Right forelimb (tissue), 1 donor: ENCODE measurements around the gene CD84.
"Not testable (repeated sequence)": the region's sequence is repeated elsewhere in the genome, so short reads cannot be mapped to it uniquely, and the experiment has no call there.

Experiments used
- DNase-seq: peaks from one replicate; pipeline ENCODE4 v3.0.0-alpha.2; 2018

Gene CD84

DNA sequence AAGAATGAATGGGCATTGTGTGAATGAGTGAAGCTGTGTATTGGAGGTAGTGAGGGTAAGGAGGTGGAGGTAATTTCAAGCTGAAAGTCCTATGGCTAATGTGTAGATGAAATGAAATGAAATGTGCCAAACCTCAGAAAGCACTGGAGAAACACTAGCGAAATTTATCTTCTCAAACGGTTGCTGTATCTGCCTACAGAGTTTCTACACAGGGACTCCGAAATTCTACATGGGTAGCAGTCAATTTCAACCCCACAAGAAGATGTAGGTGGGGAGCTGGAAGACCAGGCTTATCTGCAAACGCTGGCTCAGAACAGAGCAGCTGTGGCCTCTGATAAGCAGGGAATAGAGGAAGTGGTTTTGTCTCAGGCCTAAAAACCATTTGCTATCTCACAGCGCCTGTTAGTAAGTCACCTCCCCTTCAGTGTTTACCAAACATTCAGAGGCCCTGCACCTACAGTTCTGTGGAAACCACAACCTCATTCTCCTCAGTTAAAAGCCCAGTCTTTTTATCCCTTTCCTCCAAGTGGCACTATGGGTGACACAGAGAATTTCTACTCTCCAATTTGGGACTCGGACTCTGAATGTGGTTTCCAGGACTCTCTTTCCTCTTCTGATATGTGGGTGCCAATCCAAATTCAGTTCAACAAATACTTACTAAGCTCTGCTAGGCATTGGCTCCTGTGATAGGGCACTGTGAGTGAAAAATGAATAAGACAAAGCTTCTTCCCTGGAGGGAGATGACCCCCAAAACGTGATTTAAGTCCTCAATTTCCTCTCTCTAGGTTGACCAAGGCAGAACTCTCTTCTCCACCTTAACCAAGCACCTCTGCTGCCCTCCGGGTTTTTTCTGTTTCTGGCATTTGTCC lies 39.1 kb downstream of the CD84 start:
- DNase-seq: no peak

DNA sequence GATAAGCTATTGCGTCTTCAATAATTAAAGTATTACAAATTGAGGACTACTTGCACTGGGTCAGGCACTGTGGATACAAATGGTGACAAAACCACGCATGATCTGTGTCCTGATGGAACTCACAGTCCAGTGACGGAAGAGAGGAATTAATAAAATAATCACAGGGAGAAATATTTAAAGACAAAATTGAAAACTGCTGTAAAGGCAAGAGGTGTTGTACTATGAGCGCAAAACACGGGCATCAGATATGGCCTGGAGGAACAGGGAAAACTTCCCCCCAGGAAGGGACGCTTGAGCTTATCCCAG lies 39.7 kb downstream of the CD84 start:
- no peak for DNase-seq

DNA sequence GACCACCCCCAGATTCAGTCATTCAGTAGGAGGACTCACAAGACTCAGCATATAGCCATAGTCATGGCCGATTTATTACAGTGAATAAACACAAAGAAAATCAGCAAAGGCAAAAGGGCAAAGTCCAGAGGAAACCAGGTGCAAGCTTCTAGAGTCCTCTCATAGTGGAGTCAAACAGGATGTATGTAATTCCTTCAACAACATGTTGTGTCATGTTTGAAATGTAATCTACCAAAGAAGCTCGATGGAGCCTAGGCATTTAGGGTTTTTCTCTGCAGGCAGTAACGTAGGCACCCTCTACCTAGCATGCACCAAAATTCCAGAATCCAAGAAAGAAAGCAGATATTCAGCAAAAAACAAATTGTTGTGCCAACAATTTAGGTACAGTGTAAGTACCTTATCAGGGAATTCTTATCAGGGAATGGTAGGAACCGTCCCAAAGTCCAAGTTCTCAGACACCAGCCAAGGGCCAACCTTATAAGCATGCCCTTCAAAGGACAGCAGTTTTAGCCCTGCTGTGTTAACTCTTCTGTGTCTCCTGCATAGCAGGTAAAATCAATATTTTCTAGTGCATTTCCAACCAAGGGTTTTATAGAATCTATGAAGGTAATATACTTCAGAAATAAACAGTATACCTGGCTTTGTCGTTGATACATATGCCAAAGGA lies 40.2 kb downstream of the CD84 start:
- no peak for DNase-seq

DNA sequence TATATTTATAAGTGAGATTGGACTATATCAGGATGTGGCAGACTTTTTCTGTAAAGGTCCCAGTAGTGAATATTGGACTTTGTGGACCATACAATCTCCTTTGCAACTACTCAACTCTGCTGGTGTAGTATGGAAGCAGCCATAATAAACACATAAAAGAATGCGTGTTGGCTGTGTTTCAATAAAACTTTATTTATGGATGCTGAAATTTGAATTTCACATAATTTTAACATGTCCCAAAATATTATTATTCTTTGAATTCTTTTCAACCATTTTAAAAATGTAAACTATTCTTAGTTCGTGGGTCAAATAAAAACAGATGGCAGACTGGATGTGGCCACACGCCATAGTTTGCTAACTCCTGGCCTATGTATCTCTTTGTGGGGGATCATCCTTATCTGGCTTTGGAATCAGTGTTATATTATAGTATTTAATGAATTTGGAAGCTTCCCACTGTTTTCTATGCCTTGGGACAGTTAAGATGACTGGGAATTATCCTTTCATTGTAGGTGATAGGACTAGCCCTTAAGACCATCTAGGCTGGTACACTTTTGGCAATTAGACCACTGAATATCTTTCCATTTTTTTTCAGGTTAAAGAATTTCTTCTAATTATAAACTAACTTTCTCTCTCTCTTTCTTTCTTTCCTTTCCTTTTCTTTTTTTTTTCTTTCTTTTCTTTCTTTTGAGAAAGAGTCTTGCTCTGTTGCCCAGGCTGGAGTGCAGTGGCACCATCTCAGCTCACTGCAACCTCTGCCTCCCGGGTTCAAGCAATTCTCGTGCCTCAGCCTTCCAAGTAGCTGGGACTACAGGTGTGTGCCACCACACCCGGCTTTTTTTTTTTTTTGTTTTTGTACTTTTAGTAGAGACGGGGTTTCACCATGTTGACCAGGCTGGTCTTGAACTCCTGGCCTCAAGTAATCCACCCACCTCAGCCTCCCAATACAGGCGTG lies 41.3 kb downstream of the CD84 start:
- DNase-seq: no peak

DNA sequence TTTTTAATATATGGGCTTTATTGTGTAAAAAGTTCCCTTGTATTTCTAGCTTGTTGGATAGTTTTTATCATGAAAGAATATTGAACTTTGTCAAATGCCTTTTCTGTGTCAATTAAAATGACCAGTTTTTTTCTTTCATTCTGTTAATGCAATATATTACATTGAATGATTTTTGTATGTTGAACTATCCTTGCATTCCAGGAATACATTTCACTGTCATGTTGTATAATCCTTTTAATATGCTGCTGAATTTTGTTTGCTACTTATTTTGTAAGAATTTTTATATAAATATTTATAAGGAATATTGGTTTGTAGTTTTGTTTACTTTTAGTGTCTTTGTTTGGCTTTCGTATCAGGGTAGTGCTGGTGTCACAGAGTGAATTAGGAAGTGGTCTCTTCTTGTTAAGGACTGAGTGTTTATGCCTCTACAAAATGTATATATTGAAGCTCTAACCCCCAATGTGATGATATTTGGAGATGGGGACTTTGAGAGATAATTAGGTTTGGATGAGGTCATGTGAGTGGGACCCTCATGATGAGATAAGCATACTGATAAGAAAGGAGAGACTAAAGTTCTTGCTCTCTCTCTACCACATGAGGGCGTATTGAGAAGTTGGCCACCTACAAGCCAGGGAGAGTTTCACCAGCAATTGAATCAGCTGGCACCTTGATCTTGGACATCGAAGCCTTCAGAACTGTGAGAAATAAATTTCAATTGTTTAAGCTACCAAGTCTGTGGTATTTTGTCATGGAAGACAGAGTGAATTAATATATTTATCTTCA lies 44.3 kb downstream of the CD84 start:
- DNase-seq: no peak

DNA sequence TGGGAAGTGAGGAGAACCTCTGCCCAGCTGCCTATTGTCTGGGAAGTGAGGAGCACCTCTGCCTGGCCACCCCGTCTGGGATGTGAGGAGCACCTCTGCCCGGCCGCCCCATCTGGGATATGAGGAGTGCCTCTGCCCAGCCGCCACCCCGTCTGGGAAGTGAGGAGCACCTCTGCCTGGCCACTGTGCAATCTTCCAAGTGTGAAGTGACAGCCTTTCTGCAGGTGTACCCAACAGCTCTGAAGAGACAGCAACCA lies 46.8 kb downstream of the CD84 start:
- not testable (repeated sequence) for DNase-seq

DNA sequence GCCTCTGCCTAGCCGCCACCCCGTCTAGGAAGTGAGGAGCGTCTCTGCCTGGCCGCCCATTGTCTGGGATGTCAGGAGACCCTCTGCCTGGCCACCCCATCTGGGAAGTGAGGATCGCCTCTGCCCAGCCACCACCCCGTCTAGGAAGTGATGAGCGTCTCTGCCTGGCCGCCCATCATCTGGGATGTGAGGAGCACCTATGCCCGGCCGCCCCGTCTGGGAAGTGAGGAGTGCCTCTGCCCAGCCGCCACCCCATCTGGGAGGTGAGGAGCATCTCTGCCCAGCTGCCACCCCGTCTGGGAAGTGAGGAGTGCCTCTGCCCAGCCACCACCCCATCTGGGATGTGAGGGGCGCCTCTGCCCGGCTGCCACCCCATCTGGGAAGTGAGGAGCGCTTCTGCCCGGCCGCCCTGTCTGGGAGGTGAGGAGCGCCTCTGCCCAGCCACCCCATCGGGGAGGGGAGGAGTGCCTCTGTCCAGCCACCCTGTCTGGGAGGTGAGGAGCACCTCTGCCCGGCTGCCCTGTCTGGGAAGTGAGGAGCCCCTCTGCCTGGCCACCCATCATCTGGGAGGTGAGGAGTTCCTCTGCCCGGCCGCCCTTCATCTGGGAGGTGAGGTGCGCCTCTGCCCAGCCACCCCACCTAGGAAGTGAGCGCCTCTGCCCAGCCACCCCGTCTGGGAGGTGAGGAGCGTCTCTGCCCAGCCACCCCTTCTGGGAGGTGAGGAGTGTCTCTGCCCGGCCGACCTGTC lies 47.3 kb downstream of the CD84 start:
- DNase-seq: not testable (repeated sequence)

DNA sequence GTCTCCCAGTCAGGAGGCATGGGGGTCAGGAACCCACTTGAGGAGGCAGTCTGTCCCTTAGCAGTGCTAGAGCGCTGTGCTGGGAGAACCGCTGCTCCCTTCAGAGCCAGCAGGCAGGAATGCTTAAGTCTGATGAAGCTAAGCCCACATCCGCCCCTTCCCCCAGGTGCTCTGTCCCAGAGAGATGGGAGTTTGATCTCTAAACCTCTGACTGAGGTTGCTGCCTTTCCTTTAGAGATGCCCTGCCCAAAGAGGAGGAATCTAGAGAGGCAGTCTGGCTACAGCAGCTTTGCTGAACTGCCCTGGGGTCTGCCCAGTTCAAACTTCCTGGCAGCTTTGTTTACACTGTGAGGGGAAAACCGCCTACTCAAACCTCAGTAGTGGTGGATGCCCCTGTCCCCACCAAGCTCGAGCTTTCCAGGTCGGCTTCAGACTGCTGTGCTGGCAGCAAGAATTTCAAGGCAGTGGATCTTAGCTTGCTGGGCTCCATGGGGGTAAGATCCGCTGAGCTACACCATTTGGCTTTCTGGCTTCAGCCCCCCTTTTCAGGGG lies 49.8 kb downstream of the CD84 start:
- DNase-seq: not testable (repeated sequence)

DNA sequence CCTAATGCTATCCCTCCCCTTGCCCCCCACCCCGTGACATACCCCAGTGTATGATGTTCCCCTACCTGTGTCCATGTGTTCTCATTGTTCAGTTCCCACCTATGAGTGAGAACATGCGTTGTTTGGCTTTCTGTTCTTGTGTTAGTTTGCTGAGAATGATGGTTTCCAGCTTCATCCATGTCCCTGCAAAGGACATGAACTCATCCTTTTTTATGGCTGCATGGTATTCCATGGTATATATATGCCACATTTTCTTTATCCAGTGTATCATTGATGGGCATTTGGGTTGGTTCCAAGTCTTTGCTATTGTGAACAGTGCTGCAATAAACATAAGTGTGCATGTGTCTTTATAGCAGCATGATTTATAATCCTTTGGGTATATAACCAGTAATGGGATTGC lies 55.5 kb downstream of the CD84 start:
- not testable (repeated sequence) for DNase-seq

DNA sequence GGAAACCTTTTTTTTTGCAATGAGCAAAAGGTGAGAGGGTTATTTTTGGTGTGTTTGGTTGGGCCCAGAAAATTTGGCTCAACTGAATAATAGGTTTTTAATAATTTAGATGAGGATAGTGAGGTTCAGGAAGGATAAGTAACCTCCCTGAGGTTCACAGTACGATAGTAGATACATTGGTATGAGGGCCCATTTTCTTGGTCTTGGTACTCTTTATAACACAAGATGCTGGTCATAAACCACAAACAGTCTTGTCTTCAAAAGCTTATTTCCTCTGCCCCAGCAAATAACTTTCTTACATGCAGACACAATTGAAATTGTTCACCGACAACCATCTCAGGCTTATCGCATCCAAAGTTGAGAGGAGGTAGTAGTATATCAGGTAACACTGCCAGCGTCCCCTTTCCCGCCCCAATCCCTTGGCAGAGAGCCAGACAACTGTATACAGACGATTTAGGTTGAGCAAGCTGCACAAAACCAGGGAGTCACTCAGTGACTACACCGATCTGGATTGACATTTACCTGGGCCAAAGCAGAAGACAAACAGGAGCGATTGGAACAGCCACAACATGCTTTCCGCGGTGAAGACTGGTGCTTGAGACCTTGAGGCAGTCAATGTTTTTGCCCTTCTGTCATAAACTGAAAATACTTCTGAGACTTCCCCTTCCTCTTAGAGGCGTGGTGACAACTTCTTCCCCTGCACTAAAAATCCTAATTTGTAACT lies 56.5 kb downstream of the CD84 start, which contains the start of gene SLAMF6:
Gene SLAMF6 (minus strand): TSS at position 634 of the 724 bp plus-strand sequence. CDS start 63 bp downstream, at position 571.
- no peak for DNase-seq

DNA sequence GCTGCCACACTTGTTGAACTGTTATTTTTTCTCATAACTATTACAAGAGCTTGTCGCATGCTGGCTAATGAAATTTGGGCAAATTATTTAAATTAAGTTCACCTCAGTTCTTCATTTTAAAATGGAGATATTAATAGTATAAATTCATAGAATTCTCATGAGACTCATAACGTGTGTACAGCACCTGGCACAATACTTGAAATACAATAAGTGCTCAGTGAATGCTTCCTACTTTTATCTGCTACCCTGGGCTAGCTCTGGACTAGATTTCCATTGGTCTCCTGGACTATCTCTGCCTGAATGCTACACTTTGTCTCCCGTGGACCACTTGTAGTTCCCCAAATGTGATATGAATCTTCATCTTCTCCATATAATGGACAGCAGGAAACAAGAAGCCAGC lies 57.2 kb downstream of the CD84 start:
- no peak for DNase-seq

DNA sequence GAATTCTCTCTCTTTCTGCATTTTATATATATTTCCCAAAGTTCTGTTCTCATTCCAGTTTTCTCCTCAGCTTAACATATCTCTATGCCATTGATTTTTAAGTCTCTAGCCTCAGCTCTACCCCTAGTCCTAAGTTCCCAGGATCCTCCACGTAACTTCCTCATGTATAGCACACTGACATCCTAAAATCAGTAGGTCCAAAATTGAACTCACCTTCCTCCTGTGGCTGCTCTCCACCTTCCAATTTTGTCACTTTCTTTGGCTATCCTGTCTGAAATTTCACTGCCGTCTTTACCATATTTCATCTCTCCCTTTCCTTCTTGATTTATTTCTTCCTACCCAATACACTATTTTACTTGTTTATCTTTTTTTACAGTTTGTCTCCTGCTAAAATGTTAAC lies 57.7 kb downstream of the CD84 start:
- no peak for DNase-seq

DNA sequence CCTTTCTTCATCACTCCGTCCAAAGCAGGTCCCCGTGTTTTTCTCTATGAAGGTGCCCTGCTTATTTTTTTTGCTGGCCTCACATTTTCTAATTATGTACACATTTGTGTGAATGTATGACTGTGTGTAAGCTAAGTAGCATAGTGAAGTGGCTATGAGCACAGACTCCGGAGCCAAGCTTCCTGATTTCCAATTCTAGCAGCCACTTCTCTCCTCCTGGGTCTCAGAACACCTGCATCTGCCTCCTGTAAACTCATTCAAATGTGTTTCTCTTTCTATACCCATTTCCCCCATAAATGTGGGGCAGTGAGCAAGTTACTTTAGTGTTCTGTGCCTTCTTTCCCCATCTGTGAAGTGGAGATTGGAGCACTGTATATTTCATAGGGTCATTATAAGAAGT lies 58.3 kb downstream of the CD84 start:
- DNase-seq: no peak

DNA sequence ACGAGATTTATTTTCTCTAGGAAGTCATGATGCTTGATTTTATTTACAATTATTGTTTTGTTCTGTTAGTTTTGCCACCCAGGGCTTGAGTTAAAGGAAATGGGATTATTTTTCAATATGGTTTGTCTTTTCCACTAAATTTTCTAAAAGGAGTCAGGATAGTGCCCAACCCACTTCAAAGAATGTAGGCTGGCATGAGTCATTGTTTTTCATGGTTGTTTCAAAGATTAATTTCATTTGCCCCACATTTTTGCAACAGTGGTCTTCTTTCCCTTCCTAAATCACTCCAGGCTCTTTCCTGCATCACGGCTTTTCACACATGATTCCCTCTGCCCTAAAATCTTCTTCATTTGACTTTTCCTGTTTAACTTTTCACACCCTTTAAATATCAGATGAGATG lies 58.7 kb downstream of the CD84 start:
- no peak for DNase-seq

DNA sequence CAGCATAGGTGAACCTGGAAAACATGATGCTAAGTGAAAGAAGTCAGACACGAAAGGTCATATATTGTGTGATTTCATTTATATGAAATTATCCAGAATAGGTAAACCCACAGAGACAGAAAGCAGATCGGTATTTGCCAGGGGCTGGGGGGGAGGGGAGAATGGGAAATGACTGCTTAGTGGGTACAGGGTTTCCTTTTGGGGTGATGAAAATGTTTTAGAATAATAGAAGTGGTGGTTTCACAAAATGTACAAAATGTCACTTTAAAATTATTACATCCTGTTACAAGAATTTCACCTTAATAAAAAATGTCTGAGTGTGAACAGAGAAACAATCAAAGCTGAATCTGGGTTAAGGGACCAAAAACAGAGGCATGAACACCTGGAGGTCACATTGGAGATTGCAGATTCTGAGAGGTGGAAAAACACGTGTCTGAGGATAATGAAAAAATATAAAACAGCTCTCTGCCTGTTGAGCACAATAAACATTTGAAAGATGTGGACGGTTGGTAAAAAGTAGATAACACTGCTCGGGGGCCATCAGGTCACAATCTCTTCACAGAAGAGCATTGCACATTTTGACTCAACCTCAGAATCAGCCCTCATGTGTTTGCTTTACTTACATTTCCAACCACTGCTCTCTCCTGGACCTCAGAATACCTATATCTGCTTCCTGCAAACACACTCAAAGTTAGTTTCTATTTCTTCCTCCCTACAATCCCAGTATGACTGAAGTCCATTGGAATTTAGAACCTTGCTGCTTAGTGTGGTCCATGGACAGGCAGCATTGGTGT lies 59.5 kb downstream of the CD84 start:
- DNase-seq: no peak

DNA sequence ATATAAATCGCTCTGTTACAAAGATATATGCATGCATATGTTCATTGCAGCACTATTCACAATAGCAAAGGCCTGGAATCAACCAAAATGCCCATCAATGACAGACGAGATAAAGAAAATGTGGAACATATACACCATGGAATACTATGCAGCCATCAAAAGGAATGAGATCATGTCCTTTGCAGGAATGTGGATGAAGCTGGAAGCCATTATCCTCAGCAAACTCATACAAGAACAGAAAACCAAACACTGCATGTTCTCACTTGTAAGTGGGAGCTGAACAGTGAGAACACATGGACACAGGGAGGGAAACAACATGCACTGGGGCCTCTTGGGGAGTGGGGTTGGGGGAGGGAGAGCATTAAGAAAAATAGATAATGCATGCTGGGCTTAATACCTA lies 61.8 kb downstream of the CD84 start:
- not testable (repeated sequence) for DNase-seq

DNA sequence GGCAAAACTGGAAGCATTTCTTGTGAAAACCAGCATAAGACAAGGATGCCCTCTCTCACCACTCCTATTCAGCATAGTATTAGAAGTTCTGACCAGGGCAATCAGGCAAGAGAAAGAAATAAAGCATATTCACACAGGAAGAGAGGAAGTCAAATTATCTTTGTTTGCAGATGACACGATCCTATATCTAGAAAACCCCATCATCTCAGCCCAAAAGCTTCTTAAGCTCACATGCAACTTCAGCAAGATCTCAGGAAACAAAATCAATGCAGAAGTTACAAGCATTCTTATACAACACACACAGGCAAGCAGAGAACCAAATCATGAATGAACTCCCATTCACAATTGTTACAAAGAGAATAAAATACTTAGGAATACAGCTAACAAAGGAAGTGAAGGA lies 63.4 kb downstream of the CD84 start:
- not testable (repeated sequence) for DNase-seq

DNA sequence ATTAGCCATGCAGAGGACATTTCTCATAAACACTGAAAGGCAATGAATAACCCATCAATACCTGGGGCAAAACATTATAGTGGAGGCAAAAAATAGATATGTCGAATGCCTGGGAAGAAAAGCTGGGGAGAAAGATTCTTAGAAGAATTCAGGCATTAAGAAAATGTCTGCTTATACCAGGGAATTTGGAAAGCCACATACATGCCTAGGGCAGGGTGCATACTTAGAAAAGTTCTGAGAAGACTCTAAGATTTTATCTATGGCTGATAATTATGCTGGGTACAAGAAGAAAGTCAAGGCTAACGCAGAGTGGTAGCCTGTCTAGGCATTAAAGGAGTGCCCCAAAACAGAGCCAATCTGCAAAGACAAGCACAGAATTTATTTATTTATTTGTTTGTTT lies 74.6 kb downstream of the CD84 start:
- no peak for DNase-seq

DNA sequence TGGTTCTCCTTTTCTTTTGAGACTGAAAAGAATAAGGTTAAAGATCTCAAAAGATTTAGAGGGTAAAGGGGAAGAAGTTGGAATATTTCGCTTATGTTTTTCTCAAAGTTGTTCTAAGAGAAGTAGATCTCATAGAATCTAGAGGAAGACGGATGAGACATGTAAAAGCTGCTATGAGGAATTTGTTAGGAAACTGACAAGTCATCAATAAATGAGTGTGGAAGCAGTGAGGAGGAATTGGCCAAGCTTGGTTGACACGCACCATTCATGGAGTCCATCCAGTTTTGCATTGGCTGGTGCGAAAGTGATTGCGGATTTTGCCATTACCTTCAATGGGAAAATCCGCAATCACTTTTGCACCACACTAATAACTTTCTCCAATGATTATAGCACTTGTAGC lies 76.2 kb downstream of the CD84 start:
- DNase-seq: no peak

DNA sequence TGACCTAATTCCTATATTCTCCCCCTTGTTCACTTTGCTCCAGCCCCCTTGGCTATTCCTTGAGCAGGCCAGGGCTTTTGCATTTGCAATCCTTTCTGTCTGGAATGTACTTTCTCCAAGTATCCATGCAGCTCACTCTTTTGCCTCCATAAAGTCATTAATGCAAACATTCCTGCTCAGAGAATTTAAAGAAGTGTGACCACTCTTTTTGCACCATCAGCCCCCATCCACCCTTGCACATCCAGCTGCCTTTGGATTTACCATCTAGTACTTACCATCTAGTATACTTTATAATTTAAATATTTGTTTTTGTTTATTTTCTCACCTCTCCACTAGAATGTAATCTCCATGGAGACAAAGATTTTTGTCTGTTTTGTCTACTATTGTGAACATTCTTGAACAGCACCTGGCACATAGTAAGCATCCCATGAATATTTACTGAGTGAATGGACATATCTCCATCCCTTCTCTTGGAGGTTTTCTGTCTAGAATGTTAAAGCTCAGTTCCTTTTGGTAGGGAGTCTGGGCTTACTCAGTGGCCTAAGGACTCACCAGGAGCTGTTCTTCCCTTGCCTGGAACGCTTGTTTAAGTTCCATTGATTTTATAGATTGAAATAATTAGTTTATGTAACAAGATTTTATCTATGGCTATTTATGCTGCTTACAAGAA lies 78.8 kb downstream of the CD84 start:
- no peak for DNase-seq
